Measurements from ENCODE around the gene SYMPK.
"Not testable (repeated sequence)": the region's sequence is repeated elsewhere in the genome, so short reads cannot be mapped to it uniquely, and the experiment has no call there.

The SYMPK gene

DNA sequence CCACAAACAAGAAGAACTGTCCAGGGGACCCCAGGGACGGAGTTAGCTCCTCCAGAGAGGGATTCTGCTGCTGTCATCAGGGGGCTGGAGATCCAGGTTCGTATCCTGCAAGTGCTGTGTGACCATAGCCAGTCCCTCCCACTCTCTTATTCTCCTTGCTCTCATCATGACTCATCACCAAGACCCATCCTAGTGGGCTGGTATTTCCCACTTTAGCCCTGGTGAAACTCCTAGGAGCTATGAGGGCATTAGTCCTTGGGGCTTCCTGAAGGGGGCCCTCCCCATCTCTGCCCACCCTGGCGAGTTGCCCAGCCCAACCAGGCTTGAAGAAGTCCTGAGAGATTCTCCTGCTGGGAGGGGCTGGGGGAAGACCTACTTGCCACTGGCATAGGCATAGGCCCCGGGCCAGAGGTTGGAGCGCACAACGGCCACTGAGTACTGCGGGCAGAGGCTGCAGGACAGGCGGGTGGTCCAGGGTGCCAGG lies 62.8 kb downstream of the SYMPK start:
- peak; percentile 24 for DNase-seq

DNA sequence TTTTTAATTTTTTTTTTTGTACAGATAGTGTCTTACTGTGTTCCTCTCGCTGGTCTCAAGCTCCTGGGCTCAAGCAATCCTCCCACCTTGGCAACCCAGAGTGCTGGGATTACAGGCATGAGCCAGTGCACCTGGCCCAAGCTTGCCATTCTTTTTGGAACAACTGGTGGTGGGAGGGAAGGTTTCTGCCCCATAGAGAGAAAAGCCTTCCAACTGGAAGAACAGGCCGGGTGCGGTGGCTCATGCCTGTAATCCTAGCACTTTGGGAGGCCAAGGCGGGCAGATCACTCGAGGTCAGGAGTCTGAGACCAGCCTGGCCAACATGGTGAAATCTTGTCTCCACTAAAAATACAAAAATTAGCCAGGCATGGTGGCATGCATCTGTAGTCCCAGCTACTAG lies 63.4 kb downstream of the SYMPK start:
- DNase-seq = not testable (repeated sequence)

DNA sequence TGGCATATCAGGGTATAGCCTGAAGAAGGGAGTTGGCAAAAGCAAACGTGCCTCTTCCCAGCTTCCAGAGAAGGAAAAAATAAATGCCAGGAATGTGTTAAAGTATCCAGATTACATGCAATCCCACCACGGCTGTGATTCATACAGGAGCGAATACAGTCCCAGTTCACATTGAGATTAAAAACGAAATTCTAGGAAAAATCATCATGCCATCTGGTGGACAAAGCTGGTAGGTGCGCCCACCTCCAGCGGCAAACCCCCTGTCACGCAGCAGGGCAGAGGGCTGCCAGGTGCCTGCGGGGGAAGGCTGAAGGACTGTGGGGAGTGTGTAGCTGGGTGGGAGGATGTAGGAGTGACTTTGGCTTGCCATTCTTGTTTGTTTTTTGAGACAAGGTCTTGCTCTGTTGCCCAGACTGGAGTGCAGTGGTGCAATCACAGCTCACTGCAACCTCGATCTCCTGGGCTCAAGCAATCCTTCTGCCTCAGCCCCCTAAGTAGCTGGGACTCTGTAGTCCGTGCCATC lies 63.9 kb downstream of the SYMPK start:
- peak; percentile 86 for DNase-seq

DNA sequence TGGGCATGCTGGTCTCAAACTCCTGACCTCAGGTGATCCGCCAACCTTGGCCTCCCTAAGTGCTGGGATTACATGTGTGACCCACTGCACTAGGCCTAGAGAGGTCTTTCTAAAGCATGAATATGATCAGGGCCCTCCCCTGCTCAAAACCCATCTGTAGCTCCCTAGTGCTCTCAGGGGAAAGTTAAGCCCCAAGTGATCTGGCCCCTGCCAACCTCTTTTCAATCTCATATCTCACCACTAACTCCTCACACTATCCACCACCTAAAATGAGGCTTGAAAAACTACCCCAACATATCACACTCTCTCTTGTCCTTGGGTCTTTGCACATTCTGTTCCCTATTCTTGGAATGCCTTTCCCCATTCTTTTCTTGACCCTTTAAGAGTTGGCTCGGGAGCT lies 68.3 kb downstream of the SYMPK start:
- DNase-seq = no peak

DNA sequence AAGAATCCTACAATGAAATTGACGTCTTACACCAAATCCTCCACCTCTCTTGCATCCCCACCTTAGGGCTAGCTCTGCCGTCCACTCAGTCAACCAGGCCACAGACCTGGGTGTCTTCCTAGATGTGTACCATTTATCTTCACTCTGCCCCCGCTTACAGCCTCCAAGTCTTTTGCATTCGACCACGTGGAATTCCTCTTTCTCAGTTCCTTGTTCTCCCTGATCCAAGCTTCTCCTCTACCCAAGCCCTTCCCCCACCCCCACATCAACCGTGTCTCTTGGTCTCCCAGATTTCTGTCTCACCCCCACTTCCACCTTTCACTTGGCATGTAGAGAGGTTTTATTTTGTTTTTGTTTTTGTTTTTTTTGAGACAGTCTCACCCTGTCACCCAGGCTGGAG lies 69.1 kb downstream of the SYMPK start:
- DNase-seq = no peak

DNA sequence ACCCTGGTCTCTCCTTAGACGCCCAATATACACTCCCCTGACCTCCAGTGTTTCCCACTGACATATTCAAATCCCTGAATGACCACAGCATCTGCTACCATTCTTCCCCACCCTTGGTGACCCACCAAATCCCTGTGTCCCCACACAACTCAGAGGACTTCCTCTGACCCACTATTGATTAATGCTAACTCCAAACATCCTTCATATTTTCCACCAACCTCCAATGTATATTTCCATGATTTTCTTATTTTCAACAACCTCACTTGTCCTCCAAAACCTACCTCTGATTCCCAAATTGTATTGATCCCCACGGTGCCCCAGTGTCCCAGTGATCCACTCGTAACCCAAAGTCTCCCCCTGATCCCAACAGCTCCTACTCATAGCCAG lies 69.8 kb downstream of the SYMPK start:
- DNase-seq = no peak

DNA sequence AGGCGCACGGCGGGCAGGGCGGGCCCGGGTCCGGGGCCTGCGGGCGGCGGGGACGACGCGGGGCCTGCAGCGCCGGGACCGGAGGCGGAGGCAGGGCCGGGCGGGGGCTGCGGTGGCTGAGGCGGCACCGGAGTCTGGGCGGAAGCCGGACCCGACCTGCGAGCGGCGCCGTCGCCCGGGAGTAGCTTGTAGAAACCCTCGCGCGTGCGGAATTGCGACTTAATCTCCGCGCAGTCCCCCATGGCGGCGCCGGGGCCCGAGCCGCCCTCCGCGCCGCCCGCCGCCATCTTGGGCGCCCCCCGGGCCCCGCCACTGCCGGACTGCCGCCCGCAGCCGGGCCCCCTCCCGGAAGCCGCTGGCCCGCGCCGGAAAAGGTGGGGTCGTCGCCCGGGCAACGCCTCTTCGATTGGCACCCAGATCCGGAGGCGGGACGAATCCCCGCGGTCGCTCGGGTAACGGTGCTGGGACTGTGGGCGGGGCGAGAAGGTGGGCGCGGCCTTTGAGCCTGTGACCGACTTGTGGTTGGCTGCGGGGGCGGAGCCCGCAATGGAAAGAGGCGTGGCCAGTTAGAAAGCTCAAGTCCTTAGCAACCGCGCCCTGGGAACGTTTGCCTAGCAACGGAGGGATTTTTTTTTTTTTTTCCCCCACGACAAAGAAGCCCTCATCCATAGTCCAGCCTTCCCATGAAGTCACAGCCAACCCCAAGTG lies 70.3 kb downstream of the SYMPK start, which contains the start of gene DMWD:
TSS of gene DMWD (minus strand) at position 376 of the 708 bp plus-strand sequence. CDS start at position 287, 89 bp downstream.
- DNase-seq = peak; percentile 97

DNA sequence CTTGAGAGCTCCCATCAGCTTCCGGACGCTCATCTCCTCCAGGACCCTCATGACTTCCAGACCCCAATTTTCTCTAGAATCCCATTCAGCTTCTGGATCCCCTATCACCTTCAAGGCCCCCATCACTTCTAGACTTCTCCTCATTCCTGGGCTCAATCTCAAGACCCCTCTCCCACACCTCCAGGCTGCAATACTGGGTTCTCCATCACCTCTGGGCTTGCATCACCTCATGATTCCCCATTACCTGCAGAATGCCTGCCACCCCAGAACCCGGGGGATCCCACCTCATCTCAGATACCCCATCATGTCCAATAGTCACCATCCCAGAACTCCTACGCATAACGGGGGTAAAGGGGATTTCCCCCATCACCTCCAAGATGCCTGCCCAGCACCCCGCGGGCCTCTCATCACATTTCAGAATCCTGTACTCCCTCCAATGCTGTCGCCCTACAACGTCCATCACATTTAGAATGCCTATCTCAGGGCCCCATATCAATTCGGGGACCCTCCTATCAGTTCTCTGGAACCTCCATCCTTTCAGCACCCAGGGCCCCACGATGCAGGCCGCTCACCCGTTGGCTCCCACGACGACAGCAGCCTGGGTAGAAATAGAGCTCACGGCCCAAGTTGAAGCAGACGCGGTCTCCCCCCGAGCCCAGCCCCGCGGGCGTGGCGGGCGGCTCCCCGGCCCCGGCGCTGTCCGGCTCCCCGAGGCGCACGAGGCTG lies 71.0 kb downstream of the SYMPK start:
- no peak for DNase-seq

DNA sequence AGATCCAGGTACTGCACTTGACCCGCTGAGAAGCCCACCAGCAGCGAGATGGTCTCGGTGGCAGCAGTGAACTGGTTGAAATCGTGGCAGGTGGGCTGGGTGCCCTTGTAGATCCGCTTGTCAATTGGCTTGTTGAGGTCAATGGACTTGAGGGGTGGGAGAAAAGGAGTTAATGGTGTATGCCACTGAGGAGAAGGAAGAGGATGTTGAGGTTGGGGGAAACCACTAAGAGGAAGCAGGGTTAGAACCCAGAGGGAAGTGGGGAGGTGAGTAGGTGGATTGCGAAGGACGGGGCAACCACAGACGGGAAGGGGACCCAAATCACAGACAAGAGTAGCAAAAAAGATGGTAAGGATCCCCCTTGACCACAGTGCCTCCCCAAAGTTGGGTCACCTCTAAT lies 72.0 kb downstream of the SYMPK start:
- no peak for DNase-seq

DNA sequence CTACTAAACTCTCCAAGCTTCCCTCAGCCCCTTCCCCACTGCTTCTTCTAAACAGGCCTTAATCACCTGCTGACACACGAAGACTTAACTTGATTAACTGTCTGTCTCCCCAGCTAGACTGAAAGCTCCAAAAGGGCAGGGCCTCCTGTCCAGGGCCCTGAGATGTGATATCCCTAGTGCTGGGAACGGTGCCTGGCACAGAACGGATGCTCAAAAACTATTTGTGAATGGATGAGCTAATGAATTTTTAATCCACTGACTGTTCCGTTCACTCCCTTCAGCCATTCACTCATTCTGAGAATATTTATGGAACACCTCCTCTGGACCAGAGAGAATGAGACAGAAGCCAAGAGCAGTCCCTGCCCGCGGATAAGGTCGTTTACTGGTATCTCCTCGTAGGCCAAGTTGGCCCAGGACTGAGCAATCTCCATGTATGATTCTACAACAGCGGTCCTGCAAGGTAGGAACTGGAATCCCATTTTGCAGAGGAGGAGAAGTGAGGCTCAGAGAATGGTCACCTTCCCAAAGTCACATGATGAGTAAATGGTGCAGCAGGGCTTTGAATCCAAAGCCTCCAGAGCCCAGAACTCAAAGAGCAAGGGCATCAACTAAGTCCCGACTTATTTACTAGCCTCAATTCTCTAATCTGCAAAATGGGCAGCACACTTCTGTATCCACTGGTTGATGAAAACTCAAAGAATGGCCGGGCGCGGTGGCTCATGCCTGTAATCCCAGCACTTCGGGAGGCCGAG lies 73.7 kb downstream of the SYMPK start:
- no peak for DNase-seq

DNA sequence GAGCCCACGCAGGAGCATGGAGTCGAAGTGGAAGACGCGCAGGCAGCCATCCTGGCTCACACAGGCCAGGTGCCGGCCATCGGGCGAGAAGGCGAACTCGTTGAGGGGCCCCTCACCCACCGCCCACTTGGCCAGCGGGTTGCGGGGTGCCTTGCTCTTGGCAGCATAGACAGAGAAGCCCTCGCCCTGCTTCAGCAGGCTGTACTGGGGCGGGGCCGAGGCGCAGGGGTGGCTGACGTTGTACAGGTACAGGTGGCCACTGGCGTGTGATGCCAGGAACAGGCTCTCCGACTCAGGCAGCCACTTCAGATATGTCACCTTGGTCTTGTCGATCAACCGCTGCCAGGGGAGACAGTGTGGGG lies 76.4 kb downstream of the SYMPK start:
- no peak for DNase-seq

DNA sequence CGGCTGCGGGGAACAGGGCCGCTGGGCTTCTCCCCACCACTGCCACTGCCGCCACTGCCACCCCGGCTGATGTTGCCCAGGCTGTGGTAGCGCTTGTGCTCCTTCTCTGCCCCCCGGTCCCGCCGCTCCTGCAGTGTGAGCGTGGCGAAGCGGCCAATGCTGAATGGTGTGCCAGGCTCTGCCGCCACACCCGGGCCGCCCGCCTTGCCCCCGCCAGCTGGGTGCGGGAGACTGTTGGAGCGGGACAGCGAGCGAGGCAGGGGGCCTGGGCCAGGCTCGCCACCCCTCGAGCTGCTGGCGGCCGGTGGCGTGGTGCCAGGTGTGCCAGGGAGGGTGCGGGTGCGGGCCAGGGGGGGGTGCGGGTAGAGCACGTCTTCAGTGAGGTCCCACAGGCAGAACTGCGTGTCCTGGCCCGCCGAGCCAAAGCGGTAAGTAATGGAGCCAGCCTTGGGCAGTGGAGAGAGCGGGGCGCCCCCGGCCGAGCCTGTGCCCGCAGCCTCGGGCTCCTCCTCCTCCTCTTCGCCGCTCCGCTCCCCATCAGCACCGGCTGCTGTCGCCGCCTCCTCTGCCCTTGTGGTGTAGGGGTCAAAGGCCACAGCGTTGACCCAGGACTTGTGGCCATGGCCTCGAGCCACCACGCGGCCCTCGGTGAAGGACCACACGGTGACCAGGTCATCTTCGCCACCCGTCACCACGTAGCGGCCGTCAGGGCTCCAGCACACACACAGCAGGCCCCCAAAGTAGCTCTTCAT lies 77.0 kb downstream of the SYMPK start:
- DNase-seq = no peak

DNA sequence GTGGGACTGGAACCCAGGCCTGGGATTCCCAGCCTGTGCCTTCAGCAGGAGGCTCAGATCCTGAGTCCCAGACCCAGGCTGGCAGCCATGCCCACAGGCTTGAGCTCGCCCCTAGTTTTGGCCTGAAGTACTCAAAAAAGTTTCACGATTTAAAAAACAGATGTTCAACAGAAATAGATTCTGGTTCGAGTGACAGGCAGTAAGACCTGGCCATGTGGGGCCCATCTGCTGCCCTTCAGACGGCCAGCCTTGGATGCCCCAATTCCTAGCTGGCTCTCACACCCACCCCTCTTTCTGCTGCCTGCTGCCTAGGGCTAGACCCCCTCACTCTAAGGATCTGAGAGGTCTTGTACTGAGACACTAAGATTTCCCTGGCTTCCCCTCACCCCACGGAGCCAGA lies 77.8 kb downstream of the SYMPK start:
- DNase-seq = no peak

DNA sequence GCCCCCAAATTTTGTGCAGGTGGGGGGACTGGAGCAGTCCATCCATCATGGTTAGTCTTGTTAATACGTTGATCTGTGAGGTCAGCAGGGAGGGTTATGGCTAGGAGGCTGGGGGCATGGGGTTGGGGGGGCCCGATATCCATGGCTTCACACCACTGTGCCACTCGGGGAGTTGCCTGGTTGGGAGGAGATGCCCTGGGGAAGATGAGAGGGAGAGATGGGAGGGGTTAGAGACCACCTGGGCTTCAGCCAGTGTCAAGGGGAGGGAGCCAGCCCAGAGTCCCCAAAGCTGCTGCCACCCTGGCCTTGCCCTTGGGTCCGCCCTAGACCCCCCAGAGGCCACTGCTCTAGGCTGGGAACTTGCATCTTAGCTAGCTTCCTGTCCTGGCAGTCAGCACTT lies 78.9 kb downstream of the SYMPK start:
- DNase-seq = no peak

DNA sequence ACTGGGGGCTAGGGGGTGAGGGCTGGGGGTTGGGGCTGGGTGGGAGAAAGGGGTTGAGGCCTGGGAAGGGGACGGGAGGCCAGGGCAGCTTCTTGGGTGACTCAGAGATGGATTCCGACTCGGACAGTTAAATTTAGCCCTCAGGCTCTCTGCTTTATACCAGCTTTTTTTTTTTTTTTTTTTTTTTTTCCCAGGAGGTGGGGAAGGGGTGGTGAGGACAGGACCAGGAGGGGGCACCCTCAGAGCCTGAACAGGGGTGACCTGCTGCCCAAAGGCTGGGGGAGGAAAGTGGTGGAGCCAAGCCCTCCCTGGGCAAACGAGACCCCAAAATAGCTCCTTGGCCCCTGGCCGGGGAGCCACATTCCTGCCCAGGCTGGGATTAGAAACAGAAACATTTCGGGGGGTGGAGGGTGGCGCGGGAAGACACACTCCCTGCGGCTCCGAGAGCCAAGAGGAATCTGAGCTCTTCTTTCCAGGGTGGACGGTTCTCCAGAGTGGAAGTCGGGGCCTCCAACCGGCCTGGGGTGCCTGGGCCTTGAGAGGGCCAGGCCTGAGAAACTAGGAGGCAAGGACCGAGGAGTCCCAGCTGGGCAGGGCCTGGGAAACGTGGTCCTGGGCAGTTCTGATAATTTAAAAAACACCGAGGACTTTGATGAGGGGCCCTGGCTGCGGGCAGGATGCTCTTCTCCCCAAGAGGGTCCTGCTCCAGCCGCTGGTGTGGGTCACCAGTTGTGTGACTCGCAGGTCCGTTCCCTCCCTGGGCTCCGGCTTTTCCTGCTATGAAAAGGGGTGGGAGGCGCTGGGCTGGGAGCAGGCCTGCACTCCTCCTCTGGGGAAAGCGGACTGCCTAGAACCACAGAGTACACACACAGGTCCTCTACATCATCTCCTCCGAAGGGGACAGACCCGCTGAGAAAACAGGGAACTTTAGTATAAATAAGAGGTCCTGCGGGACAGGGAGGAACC lies 79.8 kb downstream of the SYMPK start:
- no peak for DNase-seq

DNA sequence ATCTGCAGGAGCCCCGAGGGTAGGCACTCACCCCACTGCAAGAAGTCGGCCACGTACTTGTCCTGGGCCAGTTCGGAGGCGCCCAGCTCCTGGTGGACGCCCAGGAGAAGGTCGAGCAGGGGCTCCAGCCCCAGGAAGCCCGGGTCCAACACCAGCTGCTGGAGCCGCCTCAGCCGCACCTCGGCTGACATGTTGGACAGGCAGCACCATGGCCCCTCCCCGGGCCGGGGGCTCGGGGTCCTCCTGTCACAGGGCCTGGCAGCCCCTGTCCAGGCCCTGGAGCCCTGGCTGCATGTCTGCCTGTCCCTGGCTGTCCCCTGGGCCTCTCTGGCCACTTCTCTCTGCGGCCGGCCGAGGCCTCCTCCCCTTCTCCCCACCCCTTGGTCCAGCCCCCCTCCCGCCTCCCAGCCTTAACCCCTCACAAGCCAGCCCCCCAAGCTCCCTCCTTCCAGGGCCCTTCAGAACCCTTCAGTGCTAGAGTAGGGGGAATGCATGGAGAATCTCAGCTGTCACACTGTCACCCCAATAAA lies 80.7 kb downstream of the SYMPK start, which contains the start of gene DMPK:
TSS of gene DMPK (minus strand) at position 329 of the 530 bp plus-strand sequence. CDS start at position 191, 138 bp downstream.
- DNase-seq = no peak

DNA sequence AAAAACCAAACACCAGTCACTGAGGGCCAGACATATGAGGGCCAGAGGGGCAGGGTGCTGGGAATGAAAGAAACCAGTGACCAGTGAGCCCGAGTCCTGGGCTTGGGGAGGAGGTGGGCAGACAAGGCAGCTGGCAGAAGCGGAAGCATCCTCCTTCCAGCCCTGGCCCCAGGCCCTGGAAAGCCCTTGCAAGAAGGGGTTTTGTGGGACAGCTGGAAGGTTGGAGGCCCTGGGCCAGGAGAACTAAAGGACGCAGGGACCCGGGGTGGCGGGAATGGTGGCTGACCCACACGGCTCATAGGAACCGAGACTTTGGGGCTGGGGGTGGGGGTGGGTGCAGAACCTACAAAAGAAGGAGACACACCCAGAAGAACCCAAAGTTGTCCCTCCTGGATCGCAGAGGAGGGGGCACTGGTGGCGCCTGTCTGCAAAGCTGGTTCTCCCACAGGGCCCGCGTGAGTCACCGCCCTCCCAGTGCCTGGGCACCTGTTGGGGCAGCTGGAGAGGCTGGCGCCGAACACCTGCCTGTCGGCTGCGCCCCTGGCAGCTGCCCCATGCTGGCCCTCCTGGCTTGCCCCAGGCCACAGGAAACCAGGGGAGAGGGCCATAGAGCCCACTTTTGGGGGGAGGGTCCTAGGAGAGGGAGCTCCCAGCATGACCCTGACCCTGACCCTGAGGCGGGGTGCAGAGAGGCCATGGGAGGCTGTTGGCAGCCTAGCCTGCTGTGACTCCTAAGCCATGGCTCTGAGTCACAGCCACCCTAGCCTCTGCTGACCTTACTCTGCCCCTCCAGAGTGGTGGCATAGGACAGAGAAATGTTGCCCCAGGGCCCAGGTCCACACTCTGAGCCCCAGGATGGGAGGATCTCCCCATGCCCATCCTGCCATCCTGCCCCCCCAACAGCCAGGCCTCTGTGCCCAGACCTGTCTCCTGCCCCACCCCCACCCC lies 81.5 kb downstream of the SYMPK start:
- peak; percentile 74 for DNase-seq

DNA sequence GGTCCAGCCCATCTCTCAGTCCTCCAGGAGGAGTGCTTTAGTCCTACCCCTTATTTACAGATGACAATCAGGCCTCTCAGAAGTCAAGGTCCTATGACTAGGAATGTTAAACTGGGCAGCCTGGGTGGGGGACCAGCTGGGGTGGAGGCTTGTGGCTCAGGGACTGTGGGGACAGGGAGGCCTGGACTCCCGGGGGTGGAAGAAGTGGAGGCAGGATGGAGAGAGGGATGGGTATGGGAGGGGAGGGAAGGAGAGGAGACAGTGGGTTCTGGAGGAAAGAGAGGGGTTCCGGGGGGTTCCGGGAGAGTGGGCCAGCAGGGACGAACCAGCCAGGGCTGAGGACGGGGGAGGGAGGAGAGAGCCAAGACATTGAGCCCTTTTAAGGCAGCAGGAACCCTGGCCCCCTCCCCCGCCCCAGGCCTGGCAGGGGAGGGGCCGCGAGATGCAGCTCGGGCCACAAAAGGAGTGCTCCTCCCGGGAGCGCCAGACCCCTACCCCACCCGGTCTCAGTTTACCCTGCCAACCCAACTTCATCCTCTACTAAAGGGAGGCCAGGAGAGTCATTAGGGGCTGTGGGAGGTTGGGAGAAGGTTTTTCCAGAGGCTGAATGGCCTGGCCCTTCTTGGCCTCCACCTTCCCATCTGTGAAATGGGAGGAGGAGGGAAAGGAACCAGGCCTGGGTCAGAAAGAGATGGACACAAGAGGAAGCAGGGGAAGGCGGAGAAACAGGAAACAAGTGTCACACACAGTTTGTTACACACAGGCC lies 82.3 kb downstream of the SYMPK start:
- DNase-seq = no peak

DNA sequence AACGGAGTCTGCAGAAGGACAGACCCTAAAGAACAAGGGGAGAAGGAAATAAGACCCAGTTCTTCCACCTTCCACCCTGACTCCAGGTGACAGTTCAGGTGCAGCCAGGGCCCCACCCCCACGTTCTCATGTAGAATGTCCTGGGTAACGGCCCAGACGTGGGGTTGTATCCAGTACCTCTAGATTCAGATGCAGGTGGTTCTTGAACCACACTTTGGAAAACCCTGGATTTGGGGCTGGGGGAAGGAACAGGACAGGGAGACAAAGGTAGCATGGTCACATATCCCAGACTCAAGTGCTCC lies 82.8 kb downstream of the SYMPK start:
- DNase-seq = peak; percentile 36
